Fibroblast of the aortic adventitia (primary cell): ENCODE measurements around the gene LRRTM3. TPM values are rescaled to one million over a fixed set of nuclear protein-coding genes. Genes with fewer than 3 reads are reported as not detected.

ENCODE experiments used
- DNase-seq: peaks from one replicate; pipeline ENCODE4 v3.0.0-alpha.2; 2010; ENCODE audit warnings: low read depth
- H3K4me3 ChIP-seq: 2 replicates; pipeline ENCODE4 v1.5.1; 2011; ENCODE audit warnings: low read depth, mild to moderate bottlenecking, control low read depth, low read length, moderate library complexity
- total RNA-seq: library from RNA; depleted of rRNA; stranded (reverse); fragments of >200 nt; gene quantifications from 2 replicates; pipeline ENCODE4 v1.2.3, GENCODE V29; 2012; ENCODE audit warnings: low replicate concordance
- TF ChIP-seq, protein P1 (sequence below): IDR thresholded peaks from 2 replicates; pipeline ENCODE4 v1.5.1; 2011; ENCODE audit warnings: mild to moderate bottlenecking, low read length, control low read depth, inconsistent platforms; ENCODE audit not compliant: insufficient read depth

Gene LRRTM3
- total RNA-seq, result under 0.01 TPM in 1 of 2 replicates, not detected in the other

DNA sequence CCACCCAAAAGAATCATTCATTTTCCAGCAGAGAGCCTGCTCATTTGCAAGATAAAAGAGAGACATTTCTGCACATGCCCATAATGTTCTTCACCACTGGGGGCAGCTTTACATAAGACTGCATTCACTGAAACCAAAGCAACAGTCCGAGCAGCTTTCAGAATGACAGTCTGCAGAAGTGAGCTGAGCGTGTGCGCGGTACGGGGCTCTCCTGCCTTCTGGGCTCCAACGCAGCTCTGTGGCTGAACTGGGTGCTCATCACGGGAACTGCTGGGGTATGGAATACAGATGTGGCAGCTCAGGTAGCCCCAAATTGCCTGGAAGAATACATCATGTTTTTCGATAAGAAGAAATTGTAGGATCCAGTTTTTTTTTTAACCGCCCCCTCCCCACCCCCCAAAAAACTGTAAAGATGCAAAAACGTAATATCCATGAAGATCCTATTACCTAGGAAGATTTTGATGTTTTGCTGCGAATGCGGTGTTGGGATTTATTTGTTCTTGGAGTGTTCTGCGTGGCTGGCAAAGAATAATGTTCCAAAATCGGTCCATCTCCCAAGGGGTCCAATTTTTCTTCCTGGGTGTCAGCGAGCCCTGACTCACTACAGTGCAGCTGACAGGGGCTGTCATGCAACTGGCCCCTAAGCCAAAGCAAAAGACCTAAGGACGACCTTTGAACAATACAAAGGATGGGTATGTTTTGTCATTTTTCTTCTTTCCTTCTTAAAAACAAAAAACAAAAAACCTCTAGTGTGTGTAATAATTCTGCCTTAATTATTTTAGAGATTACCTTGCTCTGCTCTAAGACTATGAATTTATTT, at the start of gene LRRTM3:
Gene LRRTM3, plus strand, starts transcription at position 141 of the 820 bp plus-strand sequence.
- peak within 1 kb of the TSS; percentile 35 for H3K4me3 ChIP-seq
- DNase-seq, result peak; percentile 62
- TF ChIP-seq, protein P1, sequence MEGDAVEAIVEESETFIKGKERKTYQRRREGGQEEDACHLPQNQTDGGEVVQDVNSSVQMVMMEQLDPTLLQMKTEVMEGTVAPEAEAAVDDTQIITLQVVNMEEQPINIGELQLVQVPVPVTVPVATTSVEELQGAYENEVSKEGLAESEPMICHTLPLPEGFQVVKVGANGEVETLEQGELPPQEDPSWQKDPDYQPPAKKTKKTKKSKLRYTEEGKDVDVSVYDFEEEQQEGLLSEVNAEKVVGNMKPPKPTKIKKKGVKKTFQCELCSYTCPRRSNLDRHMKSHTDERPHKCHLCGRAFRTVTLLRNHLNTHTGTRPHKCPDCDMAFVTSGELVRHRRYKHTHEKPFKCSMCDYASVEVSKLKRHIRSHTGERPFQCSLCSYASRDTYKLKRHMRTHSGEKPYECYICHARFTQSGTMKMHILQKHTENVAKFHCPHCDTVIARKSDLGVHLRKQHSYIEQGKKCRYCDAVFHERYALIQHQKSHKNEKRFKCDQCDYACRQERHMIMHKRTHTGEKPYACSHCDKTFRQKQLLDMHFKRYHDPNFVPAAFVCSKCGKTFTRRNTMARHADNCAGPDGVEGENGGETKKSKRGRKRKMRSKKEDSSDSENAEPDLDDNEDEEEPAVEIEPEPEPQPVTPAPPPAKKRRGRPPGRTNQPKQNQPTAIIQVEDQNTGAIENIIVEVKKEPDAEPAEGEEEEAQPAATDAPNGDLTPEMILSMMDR, result peak; percentile 77

DNA sequence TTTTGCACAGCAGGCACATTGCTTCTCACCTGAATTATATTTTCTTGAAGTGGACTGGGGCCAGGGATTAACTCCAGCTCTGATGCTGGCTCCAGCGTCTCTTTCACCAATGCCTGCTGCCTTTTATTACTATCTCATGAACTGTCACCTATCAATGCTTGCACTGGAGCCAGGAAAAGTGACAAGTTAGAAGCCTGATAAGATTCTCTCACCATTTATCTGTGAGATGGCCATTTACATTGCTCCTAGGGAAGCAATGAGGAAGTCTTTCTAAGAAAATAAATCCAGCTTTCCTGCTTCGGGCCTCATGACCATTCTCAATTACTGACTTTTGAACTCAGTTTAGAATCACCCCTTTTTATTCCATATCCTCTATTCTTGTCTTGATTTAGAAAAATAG, 48.5 kb upstream of the LRRTM3 start:
- TF ChIP-seq, protein P1, result no peak
- no peak for DNase-seq

DNA sequence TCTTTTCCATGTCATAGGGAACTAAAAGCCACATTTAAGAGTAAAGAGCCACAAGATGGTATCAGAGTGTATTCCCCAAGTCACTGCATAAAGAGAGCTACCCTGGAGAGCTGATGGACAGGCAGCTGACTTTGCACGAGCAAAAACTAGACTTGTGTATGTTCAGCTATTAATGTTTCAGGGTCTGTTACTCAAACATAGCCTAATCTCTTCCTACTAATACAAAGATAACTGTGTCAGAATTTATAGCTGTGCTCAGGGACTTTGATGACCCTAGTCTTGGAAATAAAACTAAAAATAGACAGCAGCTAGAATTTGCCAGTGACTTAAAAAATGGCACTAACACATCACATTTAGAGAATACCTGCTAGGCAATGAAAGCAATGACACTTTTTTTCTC, 45.5 kb upstream of the LRRTM3 start:
- no peak overlapping the region for H3K4me3 ChIP-seq
- TF ChIP-seq, protein P1, result no peak
- no peak for DNase-seq

More for the DNA sequence above, 48.5 kb upstream of the LRRTM3 start:
- H3K4me3 ChIP-seq, result no peak overlapping the region

DNA sequence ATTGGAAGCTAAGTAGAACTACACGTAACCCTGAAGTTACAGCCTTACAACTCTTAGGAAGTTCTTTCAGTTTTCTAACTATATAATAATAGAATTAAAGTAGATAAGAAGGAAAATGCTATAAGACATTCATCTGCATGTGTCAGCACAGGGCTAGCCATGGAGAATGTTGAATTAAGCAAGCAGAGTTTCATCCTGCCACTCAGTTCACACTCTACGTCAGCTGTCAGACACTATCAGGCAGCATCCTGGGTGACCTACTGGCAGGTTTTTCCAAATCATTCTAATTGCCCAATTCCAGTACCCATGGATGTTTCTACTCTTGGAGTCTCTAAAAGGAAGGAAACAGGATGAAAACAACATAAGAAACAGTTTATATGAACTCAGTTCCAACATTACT, 45.0 kb upstream of the LRRTM3 start:
- H3K4me3 ChIP-seq, result no peak overlapping the region
- no peak for DNase-seq
- TF ChIP-seq, protein P1, result no peak

DNA sequence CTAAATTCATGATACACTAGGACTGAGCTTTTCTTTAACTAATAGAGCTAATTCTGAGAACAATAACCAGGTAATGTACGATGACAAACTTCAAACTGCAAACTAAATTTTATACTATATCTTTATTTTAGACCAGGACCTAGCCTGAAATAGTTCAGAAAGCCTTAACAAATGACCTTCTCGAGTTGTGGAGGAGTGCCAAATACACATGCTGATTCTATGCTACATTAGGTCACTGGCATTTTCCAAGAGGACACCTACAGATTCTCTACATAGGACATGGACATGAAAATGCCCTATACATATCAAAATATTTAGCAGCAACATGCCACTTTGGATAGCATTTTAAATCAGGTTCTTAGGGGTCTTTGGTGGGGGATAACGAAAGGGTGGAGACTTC, 44.0 kb upstream of the LRRTM3 start:
- no peak overlapping the region for H3K4me3 ChIP-seq
- no peak for DNase-seq
- TF ChIP-seq, protein P1, result no peak

DNA sequence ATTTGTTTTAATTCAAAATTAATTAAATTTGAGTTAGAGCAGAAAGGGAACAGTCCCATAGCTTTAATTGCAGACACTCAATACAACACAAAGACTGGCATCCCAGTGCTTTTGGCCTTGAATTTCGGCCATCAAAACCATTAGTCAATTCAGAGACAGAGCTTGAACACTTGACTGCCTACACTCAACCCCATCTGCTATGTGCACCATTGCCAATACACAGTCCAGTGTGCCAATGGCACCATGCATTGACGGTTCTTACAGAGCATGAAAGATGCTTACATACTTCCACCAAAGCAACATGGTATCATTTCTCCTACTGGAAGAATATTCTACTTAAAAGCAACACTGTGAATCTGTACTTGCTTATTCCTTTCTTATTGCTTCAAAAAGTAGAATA, 43.6 kb upstream of the LRRTM3 start:
- TF ChIP-seq, protein P1, result no peak
- no peak overlapping the region for H3K4me3 ChIP-seq
- no peak for DNase-seq
